Inferior parietal cortex (tissue), 1 donor: Measurements from ENCODE around the gene UNC93A.
A peak's percentile ranks its signal among the peaks of the same experiment; 100 is the strongest.
"Not testable (repeated sequence)": the region's sequence is repeated elsewhere in the genome, so short reads cannot be mapped to it uniquely, and the experiment has no call there.

ENCODE experiments used
- DNase-seq: peaks from one replicate; pipeline ENCODE4 v3.0.0-alpha.2; 2016; ENCODE audit errors: extremely low spot score

UNC93A gene

DNA sequence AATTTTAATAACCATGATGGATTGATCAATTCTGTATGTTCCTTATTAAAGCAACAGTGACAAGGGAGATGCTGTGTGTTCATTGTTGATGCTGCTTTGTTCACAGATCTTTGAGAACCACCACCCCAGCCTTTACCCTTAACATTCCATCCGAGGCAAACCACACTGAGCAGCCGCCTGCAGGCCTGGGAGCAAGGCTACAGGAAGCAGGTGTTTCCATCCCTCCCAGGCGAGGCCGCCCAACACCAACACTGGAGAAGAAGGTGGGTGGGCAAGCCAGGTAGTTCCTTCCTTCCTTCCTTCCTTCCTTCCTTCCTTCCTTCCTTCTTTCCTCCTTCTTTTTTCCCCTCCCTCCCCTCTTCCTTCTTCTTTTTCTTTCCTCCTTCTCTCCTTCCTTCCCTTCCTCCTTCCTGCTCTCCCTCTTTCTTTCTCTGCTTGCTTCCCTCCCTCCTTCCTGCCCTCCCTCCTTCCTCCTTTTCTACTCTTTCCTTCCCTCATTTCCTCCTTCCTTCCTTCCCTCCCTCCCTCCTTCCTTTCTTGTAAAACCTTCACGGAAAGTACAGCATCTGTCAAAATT is 47.5 kb downstream of the UNC93A start:
- no peak for DNase-seq

GRCh38 chr6:167341038-167341583 is 50.0 kb downstream of the UNC93A start:
- no peak for DNase-seq

DNA sequence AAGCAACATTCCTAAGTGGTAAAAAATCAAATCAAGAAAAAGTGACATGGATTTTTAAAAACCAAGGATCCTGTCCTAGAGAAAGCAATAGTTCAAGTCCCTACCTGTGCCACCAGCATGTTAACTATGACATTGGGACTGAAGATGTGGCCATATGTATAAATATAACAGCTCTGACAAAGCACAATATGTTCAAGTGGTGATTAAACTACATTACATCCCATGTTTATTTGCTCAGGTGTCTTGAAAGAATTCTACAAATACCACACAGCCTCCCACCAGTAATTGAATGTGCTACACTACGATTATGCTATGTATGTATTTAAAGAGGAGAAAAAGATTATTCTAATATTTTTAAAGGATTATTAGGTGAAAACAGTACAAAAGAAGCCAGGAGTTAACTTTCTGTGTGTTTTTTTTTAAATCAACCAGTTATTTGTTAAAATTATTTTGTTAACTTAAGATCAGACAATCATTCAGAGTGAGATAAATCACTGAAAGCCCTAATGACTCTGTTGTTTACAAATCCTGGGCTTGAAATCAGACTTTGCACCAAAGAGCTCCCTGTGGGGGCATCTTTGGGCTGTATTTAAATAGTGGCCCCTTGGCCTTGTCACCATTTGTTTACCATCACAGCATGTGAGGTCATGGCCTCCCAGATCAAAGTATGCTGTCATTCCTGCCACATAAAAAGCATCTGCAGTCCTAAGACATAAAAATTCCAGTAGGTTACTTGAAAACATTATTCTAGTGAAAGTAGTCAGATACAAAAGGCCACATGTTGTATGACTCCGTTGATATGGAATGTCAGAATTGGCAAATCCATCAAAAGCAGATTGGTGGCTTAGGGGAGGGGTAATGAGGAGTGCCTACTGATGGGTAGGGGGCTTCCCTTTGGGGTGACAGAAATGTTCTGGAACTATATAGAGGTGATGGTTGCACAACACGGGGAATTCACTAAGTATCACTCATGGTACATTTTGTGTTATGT is 50.8 kb downstream of the UNC93A start:
- no peak for DNase-seq

- DNase-seq, result no peak
Measured at GRCh38 chr6:167342879-167343610, 51.9 kb downstream of the UNC93A start.

DNA sequence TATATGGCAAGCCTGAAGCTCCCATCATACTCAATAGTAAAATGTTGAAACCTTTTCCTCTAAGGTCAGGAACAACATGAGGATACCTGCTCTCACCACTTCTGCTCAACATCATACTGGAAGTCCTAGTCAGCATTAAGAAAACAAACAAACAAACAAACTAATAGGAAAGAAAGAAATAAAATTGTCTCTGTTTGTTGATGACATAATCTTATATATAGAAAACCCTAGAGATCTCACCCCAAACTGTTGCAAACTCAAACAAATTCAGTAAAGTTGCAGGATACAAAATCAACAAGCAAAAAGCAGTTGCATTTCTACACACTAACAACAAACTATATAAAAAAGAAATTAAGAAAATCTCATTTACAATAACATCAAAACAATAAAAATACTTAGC is 54.2 kb downstream of the UNC93A start:
- DNase-seq, result no peak

GRCh38 chr6:167345960-167346359 is 54.8 kb downstream of the UNC93A start:
- DNase-seq, result no peak

DNA sequence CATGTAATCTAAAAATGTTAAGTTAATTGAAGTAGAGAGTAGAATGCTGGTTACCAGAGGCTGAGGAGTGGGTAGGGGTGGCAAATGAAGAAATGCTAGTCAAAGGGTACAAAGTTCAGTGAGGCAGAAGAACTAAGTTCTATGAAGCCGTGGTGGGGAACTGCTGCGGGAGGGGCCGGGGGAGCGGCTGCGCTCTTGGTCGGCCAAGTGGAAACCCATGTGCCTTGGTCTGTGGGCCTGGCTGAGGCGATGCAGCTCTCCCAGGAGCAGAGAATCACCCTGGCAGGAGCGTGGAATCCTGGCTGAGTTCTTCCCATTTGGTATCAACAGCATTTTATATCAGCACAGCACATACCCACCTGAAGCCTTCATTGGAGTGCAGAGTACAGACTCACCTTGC is 56.1 kb downstream of the UNC93A start:
- DNase-seq, result no peak

GRCh38 chr6:167349631-167350274 is 58.6 kb downstream of the UNC93A start:
- no peak for DNase-seq

DNA sequence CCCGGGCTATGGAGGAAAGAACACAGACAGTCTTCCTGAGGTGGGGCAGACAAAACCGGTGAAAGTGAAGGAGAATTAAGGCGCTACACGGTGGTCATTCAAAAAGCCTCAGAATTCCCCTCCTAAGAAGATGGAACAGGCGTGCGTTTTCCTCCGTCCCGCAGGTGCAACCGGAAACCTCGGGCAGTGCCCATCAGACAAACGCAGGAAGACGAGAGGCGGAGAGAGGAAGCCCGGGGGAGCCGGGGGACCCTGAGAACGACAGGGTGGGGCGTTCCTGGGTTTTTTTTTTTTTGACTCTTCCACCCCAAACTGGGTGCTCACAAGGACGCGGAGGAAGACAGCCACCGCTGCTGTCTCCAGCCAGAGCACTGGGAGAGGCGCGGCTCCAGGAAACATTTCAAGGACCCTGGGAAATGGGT is 59.2 kb downstream of the UNC93A start:
- no peak for DNase-seq

- peak; percentile 62 for DNase-seq
Measured at GRCh38 chr6:167350731-167351655, 59.9 kb downstream of the UNC93A start.

GRCh38 chr6:167351656-167352345 is 60.7 kb downstream of the UNC93A start:
- no peak for DNase-seq

DNA sequence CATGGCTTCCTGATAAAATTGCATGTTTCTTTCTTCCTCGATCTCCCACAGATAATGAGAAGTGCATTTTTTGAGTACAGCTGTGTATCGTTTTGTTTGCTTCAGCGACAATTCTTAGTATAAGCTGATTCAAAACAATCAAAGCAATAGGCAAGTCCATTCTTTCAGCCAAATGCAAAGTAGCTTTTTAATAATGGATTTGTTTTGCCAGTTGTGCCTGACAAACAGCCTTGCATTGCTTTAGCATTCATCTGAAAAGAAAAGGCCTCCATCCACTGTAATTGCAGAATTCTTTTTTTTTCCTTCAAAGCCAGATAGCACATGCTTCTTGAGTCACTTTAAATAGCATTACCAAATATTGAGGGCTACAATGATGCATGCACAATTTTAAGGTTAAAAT is 65.8 kb downstream of the UNC93A start:
- DNase-seq, result no peak

GRCh38 chr6:167358394-167358793 is 67.3 kb downstream of the UNC93A start:
- DNase-seq, result not testable (repeated sequence)

- DNase-seq, result not testable (repeated sequence)
Measured at GRCh38 chr6:167361170-167361569, 70.1 kb downstream of the UNC93A start.
